AG04450 (cell line): ENCODE results near the gene CLPX. TPM values are rescaled to one million over a fixed set of nuclear protein-coding genes. Genes with fewer than 3 reads are reported as not detected.
"Not testable (repeated sequence)": the region's sequence is repeated elsewhere in the genome, so short reads cannot be mapped to it uniquely, and the experiment has no call there.

Experiments
- CTCF ChIA-PET: fragments of 300-600, 350-600 bp; formaldehyde crosslinking; extraction: SDS; loops from one replicate; lab custom pipeline; 2022; ENCODE audit warnings: antibody characterized with exemption, inconsistent platforms; lab: Charles Lee
- POLR2A ChIA-PET: fragments of 350-600 bp; formaldehyde crosslinking; extraction: SDS; loops from one replicate; lab custom pipeline; 2021; ENCODE audit warnings: antibody characterized with exemption, inconsistent platforms; lab: Yijun Ruan, JAX
- DNase-seq: peaks from one replicate; pipeline ENCODE4 v3.0.0-alpha.2; 2011; ENCODE audit warnings: low read depth, low spot score
- H3K27ac ChIP-seq: one replicate; pipeline ENCODE4 v1.5.1; 2012; ENCODE audit warnings: low read depth, low read length, control low read depth
- H3K27me3 ChIP-seq: one replicate; pipeline ENCODE4 v1.6.0; 2012; ENCODE audit warnings: low read length; ENCODE audit not compliant: control insufficient read depth, insufficient read depth
- H3K4me3 ChIP-seq: 2 replicates; pipeline ENCODE4 v1.5.1; 2011; ENCODE audit warnings: mild to moderate bottlenecking, low read depth, low read length, control low read depth
- H3K9me3 ChIP-seq: 2 replicates; pipeline ENCODE4 v1.5.1; 2012; ENCODE audit warnings: low read length; ENCODE audit not compliant: control insufficient read depth, insufficient read depth
- polyA plus RNA-seq: library from polyadenylated mRNA; depleted of rRNA; stranded (reverse); fragments of >200 nt; gene quantifications from 2 replicates; pipeline ENCODE4 v1.2.3, GENCODE V29; 2011
- TF ChIP-seq, protein P1 (sequence below): IDR thresholded peaks from 2 replicates; pipeline ENCODE4 v1.5.1; 2011; ENCODE audit warnings: low read depth, low read length, control low read depth, inconsistent platforms

CLPX gene
- polyA plus RNA-seq, 1 experiment = 58.3 TPM

DNA sequence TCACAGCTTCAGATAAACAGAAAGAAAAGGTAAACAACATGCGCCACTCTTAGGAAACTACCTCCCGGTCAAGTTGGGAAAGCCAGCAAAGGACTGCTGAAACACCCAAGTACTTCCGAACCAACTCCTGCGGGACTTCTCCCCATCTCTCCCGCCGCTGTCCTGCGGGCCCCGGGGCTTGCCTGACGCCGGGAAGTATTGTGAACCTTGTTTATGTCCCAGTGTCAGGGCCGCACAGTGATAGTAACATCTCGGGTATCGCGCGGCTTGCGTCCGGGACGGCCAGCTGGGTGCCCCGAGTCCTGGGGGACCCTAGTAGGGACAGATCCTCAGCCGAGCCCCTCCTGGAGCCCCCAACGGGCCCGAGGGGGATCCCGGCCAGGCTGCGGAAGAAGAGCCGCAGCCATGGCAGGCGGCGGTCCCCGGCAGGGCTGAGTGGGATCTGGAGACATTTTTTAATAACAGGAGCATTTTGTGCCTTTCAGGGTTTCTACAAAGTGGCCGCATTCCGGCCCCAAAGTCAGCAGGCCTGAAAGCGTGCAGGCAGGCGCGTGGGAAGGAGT, 756 bp downstream of the CLPX start:
- H3K27ac ChIP-seq = peak overlapping the region; percentile 84
- CTCF ChIA-PET = interaction anchor here (2.9 kb wide), 1 partner anchor 113 kb away, joined by 17 read pairs; no protein-coding TSS in a partner anchor
- no peak for DNase-seq
- H3K27me3 ChIP-seq = no peaks in the 10 kb centered on the region
- TF ChIP-seq, protein P1, sequence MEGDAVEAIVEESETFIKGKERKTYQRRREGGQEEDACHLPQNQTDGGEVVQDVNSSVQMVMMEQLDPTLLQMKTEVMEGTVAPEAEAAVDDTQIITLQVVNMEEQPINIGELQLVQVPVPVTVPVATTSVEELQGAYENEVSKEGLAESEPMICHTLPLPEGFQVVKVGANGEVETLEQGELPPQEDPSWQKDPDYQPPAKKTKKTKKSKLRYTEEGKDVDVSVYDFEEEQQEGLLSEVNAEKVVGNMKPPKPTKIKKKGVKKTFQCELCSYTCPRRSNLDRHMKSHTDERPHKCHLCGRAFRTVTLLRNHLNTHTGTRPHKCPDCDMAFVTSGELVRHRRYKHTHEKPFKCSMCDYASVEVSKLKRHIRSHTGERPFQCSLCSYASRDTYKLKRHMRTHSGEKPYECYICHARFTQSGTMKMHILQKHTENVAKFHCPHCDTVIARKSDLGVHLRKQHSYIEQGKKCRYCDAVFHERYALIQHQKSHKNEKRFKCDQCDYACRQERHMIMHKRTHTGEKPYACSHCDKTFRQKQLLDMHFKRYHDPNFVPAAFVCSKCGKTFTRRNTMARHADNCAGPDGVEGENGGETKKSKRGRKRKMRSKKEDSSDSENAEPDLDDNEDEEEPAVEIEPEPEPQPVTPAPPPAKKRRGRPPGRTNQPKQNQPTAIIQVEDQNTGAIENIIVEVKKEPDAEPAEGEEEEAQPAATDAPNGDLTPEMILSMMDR = peak; percentile 23; the same call in 1 of the 2 replicates
- H3K4me3 ChIP-seq = peak overlapping the region; percentile 92
- POLR2A ChIA-PET = interaction anchor here (1.4 to 2.4 kb wide), 2 partner anchors 113 to 121 kb away, joined by 7 to 55 read pairs; partner anchors contain the start of gene RNU5B-1
- peaks cover 9% of the 10 kb centered on the region; the same call in 1 of the 2 replicates for H3K9me3 ChIP-seq

- ChIA-PET CTCF (interaction anchor here (2.9 kb wide), 1 partner anchor 113 kb away, joined by 17 read pairs; no protein-coding TSS in a partner anchor), POLR2A (interaction anchor here (2.4 kb wide), 1 partner anchor 121 kb away, joined by 55 read pairs; the partner anchor contains the start of gene RNU5B-1)
- TF ChIP-seq, protein P1 = no peak
- DNase-seq = no peak
- H3K27ac ChIP-seq = peak overlapping the region; percentile 11
- no peaks in the 10 kb centered on the region for H3K27me3 ChIP-seq
- H3K9me3 ChIP-seq = peaks cover 9% of the 10 kb centered on the region; the same call in 1 of the 2 replicates
- peak overlapping the region; percentile 92 for H3K4me3 ChIP-seq
These were observed 1.3 kb downstream of the CLPX start for GRCh38 chr15:65183865-65184159.

DNA sequence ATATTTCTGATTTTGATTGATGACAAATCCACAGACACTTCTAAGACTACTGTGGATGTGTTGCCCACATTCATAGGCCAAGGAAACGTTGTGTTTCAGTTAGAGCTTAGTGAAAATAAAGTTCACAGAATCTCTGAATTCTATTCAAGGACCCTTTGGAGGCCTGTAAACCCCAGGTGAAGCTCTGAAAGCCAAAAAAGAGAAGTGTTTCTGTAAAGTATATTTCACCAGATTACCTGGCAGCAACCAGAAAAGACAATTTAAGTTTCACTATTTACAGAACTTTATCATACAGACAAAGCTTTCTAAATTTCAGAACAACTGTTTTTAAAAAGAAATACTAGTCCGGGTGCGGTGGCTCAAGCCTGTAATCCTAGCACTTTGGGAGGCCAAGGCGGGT, 2.6 kb downstream of the CLPX start:
- POLR2A ChIA-PET = interaction anchor here (0.7 kb wide), 1 partner anchor 178 kb away, joined by 5 read pairs; no protein-coding TSS in a partner anchor
- TF ChIP-seq, protein P1 = no peak

GRCh38 chr15:65181582-65182353, 3.4 kb downstream of the CLPX start:
- H3K27me3 ChIP-seq, H3K4me3 ChIP-seq, H3K27ac ChIP-seq, DNase-seq, H3K9me3 ChIP-seq, POLR2A ChIA-PET: not testable (repeated sequence)
- CTCF ChIA-PET = interaction anchor here (0.7 to 2.1 kb wide), 4 partner anchors 89 to 148 kb away, joined by 3 to 13 read pairs (median 6); partner anchors contain the start of gene RNU5B-1

More for the DNA sequence above, 2.6 kb downstream of the CLPX start:
- CTCF ChIA-PET = interaction anchor here (2.0 to 2.1 kb wide), 2 partner anchors 89 to 149 kb away, joined by 8 to 13 read pairs; no protein-coding TSS in a partner anchor
- Histone ChIP-seq H3K9me3 (peaks cover 9% of the 10 kb centered on the region; the same call in 1 of the 2 replicates), H3K27ac (no peak overlapping the region), H3K27me3 (no peaks in the 10 kb centered on the region), H3K4me3 (no peak overlapping the region)
- no peak for DNase-seq

DNA sequence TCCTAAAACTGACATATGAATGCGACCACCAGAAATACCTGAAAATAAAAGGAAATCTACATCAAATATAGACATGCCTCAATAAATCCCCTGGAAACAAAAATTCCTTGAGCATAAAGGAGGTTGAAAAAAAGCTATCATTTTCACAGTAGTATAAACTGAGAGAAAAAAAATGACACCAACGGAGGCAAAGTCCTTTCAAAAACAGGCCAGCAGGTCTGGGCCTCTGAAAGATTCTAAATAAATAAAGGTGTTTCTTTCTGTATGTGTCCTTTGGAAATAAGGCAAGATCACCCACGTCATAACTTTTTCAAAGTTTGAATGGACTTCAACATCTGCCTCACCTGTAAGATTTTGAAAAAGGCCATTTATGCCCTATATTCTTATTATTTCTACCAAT, 5.0 kb downstream of the CLPX start:
- Histone ChIP-seq H3K9me3 (peaks cover 9% of the 10 kb centered on the region; the same call in 1 of the 2 replicates), H3K4me3 (no peak overlapping the region), H3K27me3 (no peaks in the 10 kb centered on the region), H3K27ac (no peak overlapping the region)
- TF ChIP-seq, protein P1 = no peak
- POLR2A ChIA-PET = no interaction called here
- CTCF ChIA-PET = interaction anchor here (1.1 to 1.7 kb wide), 3 partner anchors 79 to 146 kb away, joined by 3 to 5 read pairs (median 4); no protein-coding TSS in a partner anchor
- no peak for DNase-seq
